NT2/D1 (cell line): ENCODE results near the gene FKBP15.

ENCODE experiments used
- SUZ12 ChIP-seq: IDR thresholded peaks from 2 replicates; pipeline ENCODE4 v1.6.1; 2011; ENCODE audit not compliant: insufficient read length, insufficient read depth; ENCODE audit errors: extremely low read depth
- YY1 ChIP-seq: IDR thresholded peaks from 2 replicates; pipeline ENCODE4 v1.6.1; 2011; ENCODE audit not compliant: insufficient read length, insufficient read depth
- ZNF274 ChIP-seq: IDR thresholded peaks from 2 replicates; pipeline ENCODE4 v1.6.1; 2011; ENCODE audit warnings: mild to moderate bottlenecking, low read depth, low read length

- TF ChIP-seq SUZ12 (no peak), ZNF274 (no peak), YY1 (no peak)
Observed at GRCh38 chr9:113151696-113152630, 69.1 kb downstream of the FKBP15 start.
